Gastroesophageal sphincter (tissue), 4 donors: ENCODE results near the gene NAT14. TPM values are rescaled to one million over a fixed set of nuclear protein-coding genes. Genes with fewer than 3 reads are reported as not detected.
A peak's percentile ranks its signal among the peaks of the same experiment; 100 is the strongest.

Experiments used
- ATAC-seq: fragments of 150-250 bp; one replicate; pipeline ENCODE4 v1.9.1; 2016; ENCODE audit warnings: mild to moderate bottlenecking, moderate library complexity
- H3K27ac ChIP-seq, 4 donors: fragments of 200-600 bp; sonication (generic) in 3 of 4; 1 replicate in 3 of 4; 2 replicates in 1 of 4; pipeline ENCODE4 v1.5.1; 2016 to 2019
- H3K27me3 ChIP-seq: fragments of 200-600 bp; sonication (generic); one replicate; pipeline ENCODE4 v1.5.1; 2019
- H3K36me3 ChIP-seq, 2 donors: fragments of 200-600 bp; sonication (generic); one replicate each; pipeline ENCODE4 v1.5.1; 2019; ENCODE audit warnings: control low read depth in 1 of 2
- H3K4me1 ChIP-seq, 3 donors: fragments of 200-600 bp; sonication (generic); 1 replicate in 2 of 3; 2 replicates in 1 of 3; pipeline ENCODE4 v1.5.1; 2016 to 2019; ENCODE audit warnings: control low read depth in 2 of 3
- H3K4me3 ChIP-seq, 2 donors: fragments of 200-600 bp; sonication (generic); one replicate each; pipeline ENCODE4 v1.5.1; 2019; ENCODE audit warnings: mild to moderate bottlenecking in 1 of 2, moderate library complexity in 1 of 2
- H3K9me3 ChIP-seq, 3 donors: fragments of 200-600 bp; sonication (generic); one replicate each; pipeline ENCODE4 v1.5.1; 2017 to 2019; ENCODE audit warnings: control low read depth in 2 of 3
- EP300 ChIP-seq: sonication (generic); formaldehyde crosslinking; IDR thresholded peaks from one replicate; pipeline ENCODE4 v1.6.1; 2017; ENCODE audit warnings: antibody characterized with exemption, mild to moderate bottlenecking
- POLR2A ChIP-seq, 2 donors: fragments of 450-650 bp; IDR thresholded peaks; one replicate each; pipeline ENCODE4 v1.6.1; 2017; ENCODE audit warnings: antibody characterized with exemption in 2 of 2, mild to moderate bottlenecking in 2 of 2, moderate library complexity in 1 of 2
- POLR2AphosphoS5 ChIP-seq: sonication (generic); formaldehyde crosslinking; IDR thresholded peaks from one replicate; pipeline ENCODE4 v1.6.1; 2017; ENCODE audit warnings: antibody characterized with exemption
- WGBS, 2 donors: methylation state at CpG; one replicate each; pipeline ENCODE4 v1.1.5; 2018; ENCODE audit warnings: low coverage in 1 of 2; 5-methylcytosine and 5-hydroxymethylcytosine counted together
- total RNA-seq, 4 donors: library from RNA; depleted of rRNA; stranded (reverse); fragments of >200 nt; gene quantifications; one replicate each; pipeline ENCODE4 v1.1.0, GENCODE V29; 2016
- TF ChIP-seq, protein P1 (sequence below), 4 experiments: fragments of 200-600 bp in 2 of 4; fragments of 450-650 bp in 2 of 4; sonication (generic) in 1 of 4; IDR thresholded peaks; one replicate each; pipeline ENCODE4 v1.5.1; 2017 to 2019; ENCODE audit warnings: antibody characterized with exemption in 4 of 4, mild to moderate bottlenecking in 2 of 4, moderate library complexity in 2 of 4

The NAT14 gene
- total RNA-seq, 4 donors from 2014 or later: 7.4 to 14.0 (median 7.9) TPM

DNA sequence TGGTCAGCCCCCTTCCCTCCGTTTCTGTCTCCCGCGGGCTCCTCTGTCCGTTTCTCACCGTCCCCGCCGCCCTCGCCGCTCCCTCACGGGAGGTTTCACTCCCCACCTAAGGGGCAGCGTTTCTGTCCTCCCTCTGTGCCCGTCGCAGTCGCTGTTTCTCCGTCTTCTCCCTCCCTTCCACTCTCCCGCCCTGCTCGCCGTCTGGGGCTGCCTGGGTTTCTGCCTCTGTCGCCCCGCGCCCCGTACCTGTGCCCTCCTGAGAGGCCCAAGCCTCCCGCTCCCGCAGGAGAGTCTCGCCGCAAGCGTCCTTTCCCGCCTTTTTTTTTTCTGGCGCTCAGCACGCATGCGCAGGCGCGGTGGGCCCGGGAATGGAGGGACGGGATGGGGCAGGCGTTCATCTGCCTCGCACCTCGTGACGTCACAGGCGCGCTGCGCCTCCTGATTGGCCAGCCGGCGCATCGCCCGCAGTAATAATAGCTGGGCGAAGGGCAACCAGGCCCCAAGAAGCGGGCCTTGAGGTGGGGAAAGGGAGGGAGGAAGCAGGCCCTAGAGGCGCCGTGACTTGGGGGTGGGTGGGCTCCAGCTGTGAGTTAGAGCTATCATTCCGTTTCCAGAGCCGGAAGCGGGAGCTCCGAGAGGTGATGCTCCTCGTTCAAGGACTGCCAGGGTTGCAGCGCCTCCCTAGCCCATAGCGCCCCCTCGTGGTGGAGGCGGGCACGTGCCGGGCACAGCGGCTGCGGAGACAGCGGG lies 18.7 kb downstream of the NAT14 start:
- Histone ChIP-seq H3K27me3 (no peaks in the 10 kb centered on the region), H3K9me3 (no peaks in the 10 kb centered on the region), H3K36me3 (peaks cover 0 to 33% of the 10 kb centered on the region in 2 donors), H3K27ac (peak overlapping the region in 3 of 4 donors; percentile 86 to 91 (median 86)), H3K4me3 (peak overlapping the region; percentile 31 to 53), H3K4me1 (peaks cover 0 to 17% (median 0%) of the 10 kb centered on the region in 3 donors)
- ATAC-seq: peak; percentile 98
- 16 to 36% methylated on average over 12 to 29 of the region's 64 CpGs for WGBS, 2 donors
- TF ChIP-seq, protein P1, sequence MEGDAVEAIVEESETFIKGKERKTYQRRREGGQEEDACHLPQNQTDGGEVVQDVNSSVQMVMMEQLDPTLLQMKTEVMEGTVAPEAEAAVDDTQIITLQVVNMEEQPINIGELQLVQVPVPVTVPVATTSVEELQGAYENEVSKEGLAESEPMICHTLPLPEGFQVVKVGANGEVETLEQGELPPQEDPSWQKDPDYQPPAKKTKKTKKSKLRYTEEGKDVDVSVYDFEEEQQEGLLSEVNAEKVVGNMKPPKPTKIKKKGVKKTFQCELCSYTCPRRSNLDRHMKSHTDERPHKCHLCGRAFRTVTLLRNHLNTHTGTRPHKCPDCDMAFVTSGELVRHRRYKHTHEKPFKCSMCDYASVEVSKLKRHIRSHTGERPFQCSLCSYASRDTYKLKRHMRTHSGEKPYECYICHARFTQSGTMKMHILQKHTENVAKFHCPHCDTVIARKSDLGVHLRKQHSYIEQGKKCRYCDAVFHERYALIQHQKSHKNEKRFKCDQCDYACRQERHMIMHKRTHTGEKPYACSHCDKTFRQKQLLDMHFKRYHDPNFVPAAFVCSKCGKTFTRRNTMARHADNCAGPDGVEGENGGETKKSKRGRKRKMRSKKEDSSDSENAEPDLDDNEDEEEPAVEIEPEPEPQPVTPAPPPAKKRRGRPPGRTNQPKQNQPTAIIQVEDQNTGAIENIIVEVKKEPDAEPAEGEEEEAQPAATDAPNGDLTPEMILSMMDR (IDR thresholded peaks at IDR 0.05): peak in 3 of 4 experiments; percentile 99 to 100 (median 99)
- TF ChIP-seq POLR2AphosphoS5 (peak; percentile 15), EP300 (no peak)

DNA sequence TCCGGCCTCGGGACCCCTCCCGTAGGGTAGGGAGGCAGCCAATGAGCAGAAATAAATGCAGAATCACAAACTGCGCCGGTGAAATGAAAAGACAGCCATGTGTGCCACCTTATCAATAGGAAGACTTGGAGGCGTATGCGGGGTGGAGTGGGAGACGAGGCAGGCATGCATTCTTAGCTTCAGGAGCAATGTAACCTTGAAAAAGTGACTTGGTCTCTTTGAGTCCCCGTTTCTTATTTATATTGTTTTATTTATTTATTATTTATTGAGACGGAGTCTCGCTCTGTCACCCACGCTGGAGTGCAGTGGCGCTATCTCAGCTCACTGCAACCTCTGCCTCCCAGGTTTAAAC lies 19.2 kb downstream of the NAT14 start:
- ATAC-seq: no peak
- Histone ChIP-seq H3K36me3 (peaks cover 0 to 27% of the 10 kb centered on the region in 2 donors), H3K27ac (peak overlapping the region in 3 of 4 donors; percentile 86 to 91 (median 86)), H3K27me3 (no peaks in the 10 kb centered on the region), H3K4me1 (peaks cover 0 to 12% (median 0%) of the 10 kb centered on the region in 3 donors), H3K9me3 (no peaks in the 10 kb centered on the region), H3K4me3 (peak overlapping the region in 1 of 2 donors; percentile 53)
- 36 to 57% methylated on average over 10 to 13 of the region's 13 CpGs for WGBS, 2 donors
- TF ChIP-seq POLR2A (IDR thresholded peaks at IDR 0.05): no peak
- TF ChIP-seq EP300: no peak
- no peak for TF ChIP-seq POLR2AphosphoS5
- TF ChIP-seq, protein P1 (IDR thresholded peaks at IDR 0.05): no peak

DNA sequence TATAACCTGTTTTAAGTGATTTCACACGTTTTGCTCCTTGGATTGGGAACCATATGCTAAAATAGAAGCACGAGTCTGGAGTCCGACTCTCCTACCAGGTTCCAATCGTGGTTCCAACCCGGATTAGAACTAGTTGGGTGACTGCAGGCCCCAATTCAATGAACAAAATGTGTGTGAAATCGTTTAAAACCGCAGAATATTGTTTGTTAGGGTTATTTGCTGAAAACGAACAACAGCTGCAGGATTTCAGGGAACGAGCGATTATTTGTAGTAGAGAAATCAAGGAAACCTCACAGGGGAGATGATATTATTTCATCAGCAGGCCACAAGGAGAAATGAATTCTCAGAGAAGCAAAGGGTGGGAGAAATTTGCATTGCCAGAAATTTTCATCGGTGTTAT lies 20.0 kb downstream of the NAT14 start:
- H3K27me3 ChIP-seq: no peaks in the 10 kb centered on the region
- no peak for ATAC-seq
- H3K4me1 ChIP-seq: peaks cover 0 to 12% (median 0%) of the 10 kb centered on the region in 3 donors
- peaks cover 0 to 22% of the 10 kb centered on the region in 2 donors for H3K36me3 ChIP-seq
- no peak for TF ChIP-seq POLR2AphosphoS5
- TF ChIP-seq, protein P1 (IDR thresholded peaks at IDR 0.05): no peak
- no peak for TF ChIP-seq EP300
- no peak for TF ChIP-seq POLR2A (IDR thresholded peaks at IDR 0.05)
- H3K27ac ChIP-seq: no peak overlapping the region
- 82 to 83% methylated on average over 8 to 11 of the region's 11 CpGs for WGBS, 2 donors
- H3K9me3 ChIP-seq: no peaks in the 10 kb centered on the region
- no peak overlapping the region for H3K4me3 ChIP-seq

DNA sequence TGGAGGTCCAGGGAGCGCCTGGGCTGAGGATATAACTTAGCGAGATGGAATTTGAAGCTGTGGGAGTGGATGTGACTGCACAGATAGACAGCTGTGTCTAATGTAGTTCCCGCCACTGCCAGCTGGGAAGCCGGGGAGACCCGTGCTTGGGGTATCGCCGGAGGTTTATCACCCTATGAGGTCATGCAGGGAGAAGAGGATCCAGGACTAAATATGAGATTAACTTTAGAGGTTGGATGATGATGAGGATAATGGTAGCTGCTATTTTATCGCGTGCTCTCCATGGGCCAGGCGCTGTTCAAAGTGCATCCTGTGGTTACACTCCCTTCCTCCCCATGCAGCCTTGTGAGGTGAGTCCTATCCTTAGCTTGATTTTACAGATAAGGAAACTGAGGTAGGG lies 23.1 kb downstream of the NAT14 start:
- no peak for ATAC-seq

More for the DNA sequence above, 23.1 kb downstream of the NAT14 start:
- Histone ChIP-seq H3K36me3 (peaks cover 0 to 6% of the 10 kb centered on the region in 2 donors), H3K27ac (no peak overlapping the region), H3K4me3 (no peak overlapping the region), H3K27me3 (no peaks in the 10 kb centered on the region), H3K9me3 (no peaks in the 10 kb centered on the region), H3K4me1 (peaks cover 0 to 12% (median 0%) of the 10 kb centered on the region in 3 donors)
- 73 to 83% methylated on average over 6 to 7 of the region's 10 CpGs for WGBS, 2 donors
- TF ChIP-seq POLR2AphosphoS5: no peak
- no peak for TF ChIP-seq EP300
- TF ChIP-seq, protein P1 (IDR thresholded peaks at IDR 0.05): no peak
- TF ChIP-seq POLR2A (IDR thresholded peaks at IDR 0.05): no peak
